Sigmoid colon (tissue), 4 donors: ENCODE data around the gene MX2.

Source experiments
- EP300 ChIP-seq, 4 donors: sonication (generic); formaldehyde crosslinking; IDR thresholded peaks; one replicate each; pipeline ENCODE4 v1.6.1; 2017; ENCODE audit warnings: antibody characterized with exemption in 4 of 4
- POLR2A ChIP-seq, 2 donors: fragments of 450-650 bp; IDR thresholded peaks; one replicate each; pipeline ENCODE4 v1.6.1; 2016; ENCODE audit warnings: antibody characterized with exemption in 2 of 2, mild to moderate bottlenecking in 2 of 2, moderate library complexity in 2 of 2
- TF ChIP-seq, protein P1 (sequence below), 4 experiments: fragments of 450-650 bp in 3 of 4; fragments of 200-600 bp in 1 of 4; IDR thresholded peaks; one replicate each; pipeline ENCODE4 v1.5.1; 2016 to 2019; ENCODE audit warnings: antibody characterized with exemption in 4 of 4, mild to moderate bottlenecking in 3 of 4, moderate library complexity in 2 of 4

DNA sequence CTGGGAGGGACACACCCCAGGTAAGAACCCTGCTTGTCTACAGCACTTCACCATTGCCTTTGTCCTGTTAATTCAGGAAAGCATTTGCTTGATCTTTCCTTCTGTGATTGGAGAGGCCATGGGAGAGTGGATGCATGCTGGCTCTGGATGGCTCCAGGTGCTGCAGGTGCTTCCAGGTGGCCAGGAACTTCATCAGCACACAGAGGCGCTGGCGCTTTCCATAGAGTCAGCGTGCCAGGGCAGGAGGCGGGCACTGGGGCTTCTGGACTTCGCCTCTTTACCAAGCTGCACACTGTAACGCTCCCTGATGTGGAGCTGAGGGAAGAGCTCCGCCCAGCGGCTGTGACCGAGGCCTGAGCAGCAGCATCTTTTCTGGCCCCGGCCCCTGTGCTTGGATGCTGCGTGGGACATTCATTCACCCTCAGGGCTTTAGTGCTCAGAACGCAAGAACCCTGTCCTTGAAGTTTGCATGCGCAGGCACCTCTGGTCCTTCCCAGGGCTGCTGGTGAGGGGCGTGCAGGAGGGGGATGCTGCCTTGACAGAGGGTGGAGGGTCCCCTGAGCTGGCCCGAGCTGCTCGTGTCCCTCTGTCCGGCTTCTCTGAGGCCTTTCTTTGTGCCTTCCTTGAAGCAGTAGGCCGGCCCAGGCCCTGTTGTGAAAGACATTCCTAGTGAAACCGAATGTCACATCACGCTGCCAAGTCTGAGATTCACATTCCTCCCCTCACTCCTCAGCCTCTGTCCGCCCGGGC, 1.6 kb upstream of the MX2 start:
- TF ChIP-seq, protein P1, sequence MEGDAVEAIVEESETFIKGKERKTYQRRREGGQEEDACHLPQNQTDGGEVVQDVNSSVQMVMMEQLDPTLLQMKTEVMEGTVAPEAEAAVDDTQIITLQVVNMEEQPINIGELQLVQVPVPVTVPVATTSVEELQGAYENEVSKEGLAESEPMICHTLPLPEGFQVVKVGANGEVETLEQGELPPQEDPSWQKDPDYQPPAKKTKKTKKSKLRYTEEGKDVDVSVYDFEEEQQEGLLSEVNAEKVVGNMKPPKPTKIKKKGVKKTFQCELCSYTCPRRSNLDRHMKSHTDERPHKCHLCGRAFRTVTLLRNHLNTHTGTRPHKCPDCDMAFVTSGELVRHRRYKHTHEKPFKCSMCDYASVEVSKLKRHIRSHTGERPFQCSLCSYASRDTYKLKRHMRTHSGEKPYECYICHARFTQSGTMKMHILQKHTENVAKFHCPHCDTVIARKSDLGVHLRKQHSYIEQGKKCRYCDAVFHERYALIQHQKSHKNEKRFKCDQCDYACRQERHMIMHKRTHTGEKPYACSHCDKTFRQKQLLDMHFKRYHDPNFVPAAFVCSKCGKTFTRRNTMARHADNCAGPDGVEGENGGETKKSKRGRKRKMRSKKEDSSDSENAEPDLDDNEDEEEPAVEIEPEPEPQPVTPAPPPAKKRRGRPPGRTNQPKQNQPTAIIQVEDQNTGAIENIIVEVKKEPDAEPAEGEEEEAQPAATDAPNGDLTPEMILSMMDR (IDR thresholded peaks at IDR 0.05) = no peak
- no peak for TF ChIP-seq EP300 (IDR thresholded peaks at IDR 0.05)
- TF ChIP-seq POLR2A (IDR thresholded peaks at IDR 0.05) = no peak
